ENCODE measurements around the gene THSD7B. TPM values are rescaled to one million over a fixed set of nuclear protein-coding genes. Genes with fewer than 3 reads are reported as not detected.

THSD7B gene
- total and polyA plus RNA-seq, 2 experiments from 2014 or later: 0.86 to 3.8 TPM

DNA sequence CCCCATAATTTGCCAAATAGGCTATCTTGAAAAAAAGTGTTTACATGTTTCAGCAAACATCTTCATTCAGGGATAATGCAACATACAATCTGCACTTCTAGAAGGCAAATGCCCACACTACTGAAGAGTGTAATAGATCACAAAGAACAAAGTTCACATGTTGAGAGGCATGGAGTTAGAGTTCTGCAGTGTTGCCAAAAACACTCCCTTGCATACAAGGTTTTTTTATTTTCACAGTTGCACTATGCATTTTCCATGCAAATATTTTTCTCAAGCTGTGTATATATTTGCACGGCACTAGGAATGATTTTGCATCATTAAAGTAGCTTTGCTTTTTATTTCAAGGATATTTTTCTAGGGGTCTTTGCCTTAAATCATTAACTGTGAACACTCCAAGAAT, 409.9 kb downstream of the THSD7B start:
- Mint-ChIP-seq H3K4me3 (no peak overlapping the region), H3K36me3 (ENCODE audit: low read depth) (no peaks in the 10 kb centered on the region), H3K9me3 (no peaks in the 10 kb centered on the region), H3K4me1 (peaks cover 10% of the 10 kb centered on the region), H3K27me3 (ENCODE audit: insufficient read depth, low read depth, poor library complexity) (peaks cover 1% of the 10 kb centered on the region), H3K27ac (no peak overlapping the region)
- no peak overlapping the region for H2AFZ ChIP-seq
- DNase-seq (ENCODE audit: low spot score) (no peak), ATAC-seq (no peak)
- no peak overlapping the region for H3K4me2 ChIP-seq
- H3K27me3 ChIP-seq (ENCODE audit: insufficient read depth): no peaks in the 10 kb centered on the region
- H4K20me1 ChIP-seq (replicated peaks; ENCODE audit: insufficient read depth): no peaks in the 10 kb centered on the region
- peaks cover 11% of the 10 kb centered on the region for H3K4me1 ChIP-seq (ENCODE audit: insufficient read depth)
- H3K36me3 ChIP-seq (ENCODE audit: insufficient read depth): no peaks in the 10 kb centered on the region
- no peaks in the 10 kb centered on the region for H3F3A ChIP-seq (replicated peaks; ENCODE audit: low read depth)
- no peak overlapping the region for H3K27ac ChIP-seq (ENCODE audit: low read depth)
- H3K4me3 ChIP-seq: no peak overlapping the region
- no peaks in the 10 kb centered on the region for H3K79me2 ChIP-seq (replicated peaks; ENCODE audit: insufficient read depth)
- H3K9me2 ChIP-seq (ENCODE audit: insufficient read depth): no peaks in the 10 kb centered on the region; the same call in 1 of the 2 replicates
- TF ChIP-seq ZNF331 (CRISPR knock-in tag; IDR thresholded peaks at IDR 0.05; ENCODE audit: low read depth) (no peak), ZNF114 (CRISPR knock-in tag; IDR thresholded peaks at IDR 0.05) (no peak), EZH2 (IDR thresholded peaks at IDR 0.05; ENCODE audit: low read depth, unreplicated experiment) (no peak), NANOG (IDR thresholded peaks at IDR 0.05; ENCODE audit: borderline replicate concordance) (no peak), EZH2phosphoT487 (IDR thresholded peaks at IDR 0.05; ENCODE audit: unreplicated experiment) (no peak), POLR2AphosphoS5 (IDR thresholded peaks at IDR 0.05; ENCODE audit: low read depth) (no peak), CREB1 (CRISPR knock-in tag; IDR thresholded peaks at IDR 0.05; ENCODE audit: low read depth) (no peak), JUNB (IDR thresholded peaks at IDR 0.05; ENCODE audit: unreplicated experiment) (no peak), STAT1 (IDR thresholded peaks at IDR 0.05; ENCODE audit: unreplicated experiment) (no peak)
- TF ChIP-seq, protein P1, sequence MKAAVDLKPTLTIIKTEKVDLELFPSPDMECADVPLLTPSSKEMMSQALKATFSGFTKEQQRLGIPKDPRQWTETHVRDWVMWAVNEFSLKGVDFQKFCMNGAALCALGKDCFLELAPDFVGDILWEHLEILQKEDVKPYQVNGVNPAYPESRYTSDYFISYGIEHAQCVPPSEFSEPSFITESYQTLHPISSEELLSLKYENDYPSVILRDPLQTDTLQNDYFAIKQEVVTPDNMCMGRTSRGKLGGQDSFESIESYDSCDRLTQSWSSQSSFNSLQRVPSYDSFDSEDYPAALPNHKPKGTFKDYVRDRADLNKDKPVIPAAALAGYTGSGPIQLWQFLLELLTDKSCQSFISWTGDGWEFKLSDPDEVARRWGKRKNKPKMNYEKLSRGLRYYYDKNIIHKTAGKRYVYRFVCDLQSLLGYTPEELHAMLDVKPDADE (IDR thresholded peaks at IDR 0.05): no peak
- TF ChIP-seq, protein P2, sequence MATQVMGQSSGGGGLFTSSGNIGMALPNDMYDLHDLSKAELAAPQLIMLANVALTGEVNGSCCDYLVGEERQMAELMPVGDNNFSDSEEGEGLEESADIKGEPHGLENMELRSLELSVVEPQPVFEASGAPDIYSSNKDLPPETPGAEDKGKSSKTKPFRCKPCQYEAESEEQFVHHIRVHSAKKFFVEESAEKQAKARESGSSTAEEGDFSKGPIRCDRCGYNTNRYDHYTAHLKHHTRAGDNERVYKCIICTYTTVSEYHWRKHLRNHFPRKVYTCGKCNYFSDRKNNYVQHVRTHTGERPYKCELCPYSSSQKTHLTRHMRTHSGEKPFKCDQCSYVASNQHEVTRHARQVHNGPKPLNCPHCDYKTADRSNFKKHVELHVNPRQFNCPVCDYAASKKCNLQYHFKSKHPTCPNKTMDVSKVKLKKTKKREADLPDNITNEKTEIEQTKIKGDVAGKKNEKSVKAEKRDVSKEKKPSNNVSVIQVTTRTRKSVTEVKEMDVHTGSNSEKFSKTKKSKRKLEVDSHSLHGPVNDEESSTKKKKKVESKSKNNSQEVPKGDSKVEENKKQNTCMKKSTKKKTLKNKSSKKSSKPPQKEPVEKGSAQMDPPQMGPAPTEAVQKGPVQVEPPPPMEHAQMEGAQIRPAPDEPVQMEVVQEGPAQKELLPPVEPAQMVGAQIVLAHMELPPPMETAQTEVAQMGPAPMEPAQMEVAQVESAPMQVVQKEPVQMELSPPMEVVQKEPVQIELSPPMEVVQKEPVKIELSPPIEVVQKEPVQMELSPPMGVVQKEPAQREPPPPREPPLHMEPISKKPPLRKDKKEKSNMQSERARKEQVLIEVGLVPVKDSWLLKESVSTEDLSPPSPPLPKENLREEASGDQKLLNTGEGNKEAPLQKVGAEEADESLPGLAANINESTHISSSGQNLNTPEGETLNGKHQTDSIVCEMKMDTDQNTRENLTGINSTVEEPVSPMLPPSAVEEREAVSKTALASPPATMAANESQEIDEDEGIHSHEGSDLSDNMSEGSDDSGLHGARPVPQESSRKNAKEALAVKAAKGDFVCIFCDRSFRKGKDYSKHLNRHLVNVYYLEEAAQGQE (IDR thresholded peaks at IDR 0.05; ENCODE audit: unreplicated experiment): no peak
- TF ChIP-seq, protein P3, sequence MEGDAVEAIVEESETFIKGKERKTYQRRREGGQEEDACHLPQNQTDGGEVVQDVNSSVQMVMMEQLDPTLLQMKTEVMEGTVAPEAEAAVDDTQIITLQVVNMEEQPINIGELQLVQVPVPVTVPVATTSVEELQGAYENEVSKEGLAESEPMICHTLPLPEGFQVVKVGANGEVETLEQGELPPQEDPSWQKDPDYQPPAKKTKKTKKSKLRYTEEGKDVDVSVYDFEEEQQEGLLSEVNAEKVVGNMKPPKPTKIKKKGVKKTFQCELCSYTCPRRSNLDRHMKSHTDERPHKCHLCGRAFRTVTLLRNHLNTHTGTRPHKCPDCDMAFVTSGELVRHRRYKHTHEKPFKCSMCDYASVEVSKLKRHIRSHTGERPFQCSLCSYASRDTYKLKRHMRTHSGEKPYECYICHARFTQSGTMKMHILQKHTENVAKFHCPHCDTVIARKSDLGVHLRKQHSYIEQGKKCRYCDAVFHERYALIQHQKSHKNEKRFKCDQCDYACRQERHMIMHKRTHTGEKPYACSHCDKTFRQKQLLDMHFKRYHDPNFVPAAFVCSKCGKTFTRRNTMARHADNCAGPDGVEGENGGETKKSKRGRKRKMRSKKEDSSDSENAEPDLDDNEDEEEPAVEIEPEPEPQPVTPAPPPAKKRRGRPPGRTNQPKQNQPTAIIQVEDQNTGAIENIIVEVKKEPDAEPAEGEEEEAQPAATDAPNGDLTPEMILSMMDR (conservative IDR thresholded peaks at IDR 0.05; ENCODE audit: low read depth in 2 of 2): no peak
- TF ChIP-seq, protein P4, sequence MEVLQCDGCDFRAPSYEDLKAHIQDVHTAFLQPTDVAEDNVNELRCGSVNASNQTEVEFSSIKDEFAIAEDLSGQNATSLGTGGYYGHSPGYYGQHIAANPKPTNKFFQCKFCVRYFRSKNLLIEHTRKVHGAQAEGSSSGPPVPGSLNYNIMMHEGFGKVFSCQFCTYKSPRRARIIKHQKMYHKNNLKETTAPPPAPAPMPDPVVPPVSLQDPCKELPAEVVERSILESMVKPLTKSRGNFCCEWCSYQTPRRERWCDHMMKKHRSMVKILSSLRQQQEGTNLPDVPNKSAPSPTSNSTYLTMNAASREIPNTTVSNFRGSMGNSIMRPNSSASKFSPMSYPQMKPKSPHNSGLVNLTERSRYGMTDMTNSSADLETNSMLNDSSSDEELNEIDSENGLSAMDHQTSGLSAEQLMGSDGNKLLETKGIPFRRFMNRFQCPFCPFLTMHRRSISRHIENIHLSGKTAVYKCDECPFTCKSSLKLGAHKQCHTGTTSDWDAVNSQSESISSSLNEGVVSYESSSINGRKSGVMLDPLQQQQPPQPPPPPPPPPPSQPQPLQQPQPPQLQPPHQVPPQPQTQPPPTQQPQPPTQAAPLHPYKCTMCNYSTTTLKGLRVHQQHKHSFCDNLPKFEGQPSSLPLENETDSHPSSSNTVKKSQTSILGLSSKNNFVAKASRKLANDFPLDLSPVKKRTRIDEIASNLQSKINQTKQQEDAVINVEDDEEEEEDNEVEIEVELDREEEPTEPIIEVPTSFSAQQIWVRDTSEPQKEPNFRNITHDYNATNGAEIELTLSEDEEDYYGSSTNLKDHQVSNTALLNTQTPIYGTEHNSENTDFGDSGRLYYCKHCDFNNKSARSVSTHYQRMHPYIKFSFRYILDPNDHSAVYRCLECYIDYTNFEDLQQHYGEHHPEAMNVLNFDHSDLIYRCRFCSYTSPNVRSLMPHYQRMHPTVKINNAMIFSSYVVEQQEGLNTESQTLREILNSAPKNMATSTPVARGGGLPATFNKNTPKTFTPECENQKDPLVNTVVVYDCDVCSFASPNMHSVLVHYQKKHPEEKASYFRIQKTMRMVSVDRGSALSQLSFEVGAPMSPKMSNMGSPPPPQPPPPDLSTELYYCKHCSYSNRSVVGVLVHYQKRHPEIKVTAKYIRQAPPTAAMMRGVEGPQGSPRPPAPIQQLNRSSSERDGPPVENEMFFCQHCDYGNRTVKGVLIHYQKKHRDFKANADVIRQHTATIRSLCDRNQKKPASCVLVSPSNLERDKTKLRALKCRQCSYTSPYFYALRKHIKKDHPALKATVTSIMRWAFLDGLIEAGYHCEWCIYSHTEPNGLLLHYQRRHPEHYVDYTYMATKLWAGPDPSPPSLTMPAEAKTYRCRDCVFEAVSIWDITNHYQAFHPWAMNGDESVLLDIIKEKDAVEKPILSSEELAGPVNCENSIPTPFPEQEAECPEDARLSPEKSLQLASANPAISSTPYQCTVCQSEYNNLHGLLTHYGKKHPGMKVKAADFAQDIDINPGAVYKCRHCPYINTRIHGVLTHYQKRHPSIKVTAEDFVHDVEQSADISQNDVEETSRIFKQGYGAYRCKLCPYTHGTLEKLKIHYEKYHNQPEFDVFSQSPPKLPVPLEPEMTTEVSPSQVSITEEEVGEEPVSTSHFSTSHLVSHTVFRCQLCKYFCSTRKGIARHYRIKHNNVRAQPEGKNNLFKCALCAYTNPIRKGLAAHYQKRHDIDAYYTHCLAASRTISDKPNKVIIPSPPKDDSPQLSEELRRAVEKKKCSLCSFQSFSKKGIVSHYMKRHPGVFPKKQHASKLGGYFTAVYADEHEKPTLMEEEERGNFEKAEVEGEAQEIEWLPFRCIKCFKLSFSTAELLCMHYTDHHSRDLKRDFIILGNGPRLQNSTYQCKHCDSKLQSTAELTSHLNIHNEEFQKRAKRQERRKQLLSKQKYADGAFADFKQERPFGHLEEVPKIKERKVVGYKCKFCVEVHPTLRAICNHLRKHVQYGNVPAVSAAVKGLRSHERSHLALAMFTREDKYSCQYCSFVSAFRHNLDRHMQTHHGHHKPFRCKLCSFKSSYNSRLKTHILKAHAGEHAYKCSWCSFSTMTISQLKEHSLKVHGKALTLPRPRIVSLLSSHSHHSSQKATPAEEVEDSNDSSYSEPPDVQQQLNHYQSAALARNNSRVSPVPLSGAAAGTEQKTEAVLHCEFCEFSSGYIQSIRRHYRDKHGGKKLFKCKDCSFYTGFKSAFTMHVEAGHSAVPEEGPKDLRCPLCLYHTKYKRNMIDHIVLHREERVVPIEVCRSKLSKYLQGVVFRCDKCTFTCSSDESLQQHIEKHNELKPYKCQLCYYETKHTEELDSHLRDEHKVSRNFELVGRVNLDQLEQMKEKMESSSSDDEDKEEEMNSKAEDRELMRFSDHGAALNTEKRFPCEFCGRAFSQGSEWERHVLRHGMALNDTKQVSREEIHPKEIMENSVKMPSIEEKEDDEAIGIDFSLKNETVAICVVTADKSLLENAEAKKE (CRISPR knock-in tag; IDR thresholded peaks at IDR 0.05): no peak
